GM10248 (cell line): ENCODE data around the gene UBE2L5.

ENCODE experiments used
- CTCF ChIA-PET: fragments of 300-600 bp; sonication (Branson Sonifier 250); formaldehyde crosslinking; extraction: SDS; loops from one replicate; lab custom pipeline; 2021; ENCODE audit warnings: antibody characterized with exemption; lab: Yijun Ruan, JAX
- POLR2A ChIA-PET: fragments of 350-650 bp; sonication (Branson Sonifier 250); formaldehyde crosslinking; extraction: SDS; loops from one replicate; lab custom pipeline; 2020; ENCODE audit warnings: antibody characterized with exemption; lab: Yijun Ruan, JAX
- DNase-seq: peaks from one replicate; pipeline ENCODE4 v3.0.0; 2012; ENCODE audit errors: extremely low spot score
- TF ChIP-seq, protein P1 (sequence below): IDR thresholded peaks from 2 replicates; pipeline ENCODE4 v1.5.1; 2012; ENCODE audit warnings: mild to moderate bottlenecking, low read depth; ENCODE audit errors: extremely low read depth, missing control alignments, control extremely low read depth

Gene UBE2L5

DNA sequence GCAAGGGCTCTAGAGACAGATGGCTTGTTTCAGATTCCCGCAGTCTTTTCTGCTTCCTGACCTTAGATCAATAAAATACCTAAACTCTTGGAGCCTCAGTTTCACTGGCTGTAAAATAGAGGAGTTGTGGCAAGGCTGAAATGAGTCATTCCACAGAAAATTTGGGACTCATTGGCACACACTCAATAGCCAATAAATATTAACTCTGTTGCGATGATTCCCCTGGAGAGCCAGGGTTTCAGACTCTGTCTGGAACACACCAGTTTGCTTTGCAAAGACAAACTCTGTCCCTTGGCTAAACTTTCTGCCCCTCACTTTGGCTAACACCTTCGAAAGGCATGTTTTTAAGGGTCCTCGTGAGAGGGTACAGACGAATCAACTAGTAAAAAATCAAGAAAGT, 18.1 kb upstream of the UBE2L5 start:
- POLR2A ChIA-PET, result no interaction called here
- CTCF ChIA-PET, result interaction anchor here (1.2 to 1.9 kb wide), 3 partner anchors 12 to 272 kb away, joined by 3 to 5 read pairs (median 4); no protein-coding TSS in a partner anchor
- DNase-seq, result no peak
- TF ChIP-seq, protein P1, sequence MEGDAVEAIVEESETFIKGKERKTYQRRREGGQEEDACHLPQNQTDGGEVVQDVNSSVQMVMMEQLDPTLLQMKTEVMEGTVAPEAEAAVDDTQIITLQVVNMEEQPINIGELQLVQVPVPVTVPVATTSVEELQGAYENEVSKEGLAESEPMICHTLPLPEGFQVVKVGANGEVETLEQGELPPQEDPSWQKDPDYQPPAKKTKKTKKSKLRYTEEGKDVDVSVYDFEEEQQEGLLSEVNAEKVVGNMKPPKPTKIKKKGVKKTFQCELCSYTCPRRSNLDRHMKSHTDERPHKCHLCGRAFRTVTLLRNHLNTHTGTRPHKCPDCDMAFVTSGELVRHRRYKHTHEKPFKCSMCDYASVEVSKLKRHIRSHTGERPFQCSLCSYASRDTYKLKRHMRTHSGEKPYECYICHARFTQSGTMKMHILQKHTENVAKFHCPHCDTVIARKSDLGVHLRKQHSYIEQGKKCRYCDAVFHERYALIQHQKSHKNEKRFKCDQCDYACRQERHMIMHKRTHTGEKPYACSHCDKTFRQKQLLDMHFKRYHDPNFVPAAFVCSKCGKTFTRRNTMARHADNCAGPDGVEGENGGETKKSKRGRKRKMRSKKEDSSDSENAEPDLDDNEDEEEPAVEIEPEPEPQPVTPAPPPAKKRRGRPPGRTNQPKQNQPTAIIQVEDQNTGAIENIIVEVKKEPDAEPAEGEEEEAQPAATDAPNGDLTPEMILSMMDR, result no peak

DNA sequence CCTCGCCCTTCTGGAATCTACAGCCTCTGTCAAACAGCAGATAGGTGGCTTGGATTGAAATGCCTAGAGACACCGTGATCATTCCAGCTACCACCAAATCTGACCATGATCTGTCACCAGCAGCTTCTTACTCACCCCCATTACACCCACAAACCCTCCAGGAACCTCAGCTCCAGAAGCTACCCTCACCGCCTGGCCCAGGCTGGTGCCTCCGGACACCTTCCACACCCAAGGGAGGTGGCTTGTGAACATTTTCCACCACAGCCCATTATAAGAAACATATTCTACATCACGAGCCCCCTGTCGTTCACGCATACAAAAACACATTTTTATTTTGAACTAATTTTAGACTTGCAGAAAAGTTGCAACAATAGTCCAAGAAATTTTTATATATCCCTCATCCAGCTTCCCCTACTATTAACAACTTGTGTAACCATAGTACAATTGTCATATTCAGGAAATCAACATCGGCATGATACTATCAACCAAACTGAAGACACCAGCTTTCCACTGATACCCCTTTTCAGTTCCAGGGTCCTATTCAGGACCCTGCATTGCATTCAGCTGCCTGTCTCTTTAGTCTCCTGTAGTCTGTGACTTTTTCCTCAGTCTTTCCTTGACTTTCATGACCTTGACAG, 15.4 kb upstream of the UBE2L5 start:
- TF ChIP-seq, protein P1, result no peak
- ChIA-PET POLR2A (interaction anchor here (1.2 kb wide), 1 partner anchor 35 kb away, joined by 3 read pairs; no protein-coding TSS in a partner anchor), CTCF (interaction anchor here (0.7 to 4.0 kb wide), 12 partner anchors 12 to 396 kb away, joined by 3 to 25 read pairs (median 4); no protein-coding TSS in a partner anchor)
- no peak for DNase-seq

DNA sequence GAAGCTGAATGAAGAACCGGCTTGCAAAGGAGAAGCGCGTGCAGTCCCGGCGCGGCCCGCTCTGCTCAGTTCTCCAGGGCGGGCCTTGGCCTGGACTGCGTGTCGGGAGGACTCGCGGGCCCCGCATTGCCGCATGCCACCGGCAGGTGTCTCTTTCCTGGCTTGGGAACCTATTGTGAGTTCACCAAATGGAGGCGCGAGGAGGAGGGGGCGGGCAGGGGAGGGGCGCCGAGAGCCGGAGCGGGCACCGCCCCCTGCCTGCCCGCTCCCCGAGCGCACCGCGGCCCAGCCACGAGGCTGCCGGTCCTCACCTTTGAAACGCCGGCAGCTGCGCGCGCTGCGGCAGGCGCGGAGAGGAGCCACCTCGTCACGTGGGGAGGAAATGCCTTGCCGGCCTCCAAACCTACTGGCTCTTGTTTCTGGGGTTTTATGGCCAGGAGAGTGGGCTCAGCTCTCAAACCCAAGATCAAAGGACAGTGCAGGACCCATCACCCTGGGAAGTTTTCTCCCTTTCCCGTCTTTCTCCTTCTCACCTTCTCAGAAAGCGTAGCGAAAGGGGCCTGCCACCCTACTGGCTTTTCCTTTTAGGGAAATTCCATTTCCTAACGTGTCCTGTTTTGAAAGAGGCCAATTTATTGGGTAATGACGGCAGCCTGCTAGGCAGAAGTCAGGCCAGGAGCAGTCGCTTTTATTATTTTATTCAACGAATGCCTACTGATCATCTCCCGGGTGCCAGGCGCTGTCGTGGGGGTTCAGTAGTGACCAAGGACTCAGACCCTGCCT, 13.8 kb upstream of the UBE2L5 start:
- TF ChIP-seq, protein P1, result peak; percentile 82
- ChIA-PET CTCF (interaction anchor here (0.7 to 4.0 kb wide), 20 partner anchors 11 to 395 kb away, joined by 3 to 25 read pairs (median 4); partner anchors contain the start of genes KATNAL1 and UBE2L5), POLR2A (no interaction called here)
- DNase-seq, result peak; percentile 92

DNA sequence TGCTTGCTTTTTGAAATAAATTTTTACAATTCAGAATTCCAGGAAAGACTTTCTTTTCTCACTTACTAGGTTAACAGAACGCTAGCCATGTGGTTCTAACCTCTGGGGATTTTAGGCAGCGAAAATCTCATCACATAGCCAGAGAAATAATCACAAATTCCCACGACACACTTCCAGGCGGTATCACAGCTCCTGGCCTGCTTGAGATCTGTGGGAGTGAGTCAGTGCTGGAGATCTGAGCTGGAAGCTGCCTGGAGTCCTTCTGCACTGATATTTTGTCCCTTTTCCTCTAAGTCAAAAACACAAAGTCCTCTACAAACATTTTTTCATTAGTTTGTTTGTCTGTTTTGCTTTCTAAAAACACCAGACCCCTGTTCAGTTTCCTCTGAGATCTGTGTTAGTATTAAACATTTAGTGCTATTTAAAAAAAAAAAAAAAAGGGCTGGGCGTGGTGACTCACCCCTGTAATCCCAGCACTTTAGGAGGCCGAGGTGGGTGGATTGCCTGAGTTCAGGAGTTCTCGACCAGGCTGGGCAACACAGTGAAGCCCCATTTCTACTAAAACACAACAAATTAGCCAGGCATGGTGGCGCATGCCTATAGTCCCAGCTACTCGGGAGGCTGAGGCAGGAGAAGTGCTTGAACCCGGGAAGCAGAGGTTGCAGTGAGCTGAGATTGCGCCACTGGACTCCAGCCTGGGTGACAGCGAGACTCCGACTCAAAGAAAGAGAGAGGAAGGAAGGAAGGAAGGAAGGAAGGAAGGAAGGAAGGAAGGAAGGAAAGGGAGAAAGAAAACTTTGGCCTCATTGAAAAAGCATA, 12.2 kb upstream of the UBE2L5 start:
- ChIA-PET CTCF (interaction anchor here (1.0 to 1.7 kb wide), 2 partner anchors 9 to 11 kb away, joined by 3 to 5 read pairs; no protein-coding TSS in a partner anchor), POLR2A (no interaction called here)
- DNase-seq, result no peak
- TF ChIP-seq, protein P1, result no peak

DNA sequence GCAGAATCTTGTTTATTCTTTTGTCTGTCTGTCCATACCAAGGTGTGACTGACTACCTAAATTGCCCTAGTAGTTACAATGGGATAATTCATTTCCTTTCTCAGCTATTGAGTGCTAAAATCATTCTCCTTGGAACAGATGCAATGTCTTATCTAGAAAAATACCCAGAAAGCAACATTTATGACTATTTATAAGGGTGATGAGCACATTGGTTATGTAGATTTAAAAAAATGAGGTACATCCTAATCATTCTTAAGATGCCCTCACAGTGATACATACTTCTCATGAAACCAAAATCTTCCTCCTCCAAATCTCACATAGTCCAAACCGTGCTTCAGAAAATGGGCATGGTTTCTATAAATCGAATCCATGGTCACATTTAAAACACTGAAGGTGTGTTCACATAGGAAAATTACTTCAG, 11.6 kb upstream of the UBE2L5 start:
- TF ChIP-seq, protein P1, result no peak
- ChIA-PET CTCF (interaction anchor here (1.7 kb wide), 1 partner anchor 10 kb away, joined by 5 read pairs; no protein-coding TSS in a partner anchor), POLR2A (no interaction called here)
- no peak for DNase-seq
